ENCODE measurements around the gene VARS1. TPM values are rescaled to one million over a fixed set of nuclear protein-coding genes. Genes with fewer than 3 reads are reported as not detected.
"Not testable (repeated sequence)": the region's sequence is repeated elsewhere in the genome, so short reads cannot be mapped to it uniquely, and the experiment has no call there.

Gene VARS1
- total RNA-seq, 2 experiments from 2014 or later = 147 to 169 TPM

- peaks cover 12% of the 10 kb centered on the region for H3K36me3 Mint-ChIP-seq (ENCODE audit: low read depth)
- H3K4me1 Mint-ChIP-seq = peaks cover 44% of the 10 kb centered on the region
- no peak for ATAC-seq
- POLR2A ChIA-PET = interaction anchor here (0.7 to 1.5 kb wide), 5 partner anchors 14 to 1156 kb away, joined by 3 to 9 read pairs (median 3); partner anchors contain the start of gene HSPA1B
- peak overlapping the region; percentile 94 for H3K27ac Mint-ChIP-seq
- CTCF ChIA-PET = interaction anchor here (0.6 to 2.6 kb wide), 7 partner anchors 9 to 73 kb away, joined by 3 to 12 read pairs (median 3); partner anchors contain the start of genes HSPA1B, MSH5 and VARS1
- H3K27me3 Mint-ChIP-seq = no peaks in the 10 kb centered on the region
- DNase-seq = no peak
- no peaks in the 10 kb centered on the region for H3K9me3 Mint-ChIP-seq (ENCODE audit: low read depth)
- intact Hi-C loops (cut with DNase I, micrococcal nuclease) = loop anchor here (2.0 to 5.0 kb wide), 4 partner anchors 13 to 271 kb away; partner anchors contain the start of genes DDX39B (in 1 of the 2), HSPA1B (in 1 of the 2) and LTA (in 1 of the 2)
- H3K4me3 Mint-ChIP-seq = peak overlapping the region; percentile 72
Measured at GRCh38 chr6:31813465-31813849, 17.9 kb upstream of the VARS1 start.

DNA sequence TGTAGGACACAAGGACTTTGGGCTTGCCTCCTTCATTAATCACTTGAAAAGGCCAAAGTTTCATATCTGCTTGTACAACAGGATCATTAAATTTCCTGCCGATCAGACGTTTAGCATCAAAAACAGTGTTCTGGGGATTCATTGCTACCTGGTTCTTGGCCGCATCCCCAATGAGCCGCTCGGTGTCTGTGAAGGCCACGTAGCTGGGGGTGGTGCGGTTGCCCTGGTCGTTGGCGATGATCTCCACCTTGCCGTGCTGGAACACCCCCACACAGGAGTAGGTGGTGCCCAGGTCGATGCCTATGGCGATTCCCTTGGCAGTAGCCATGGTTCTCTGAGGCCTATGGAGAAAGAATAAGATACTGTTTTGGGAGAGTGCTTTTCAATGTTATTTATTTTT is 16.1 kb upstream of the VARS1 start:
- Mint-ChIP-seq H3K9me3 (ENCODE audit: low read depth) (no peaks in the 10 kb centered on the region), H3K4me3 (peak overlapping the region; percentile 72), H3K27me3 (no peaks in the 10 kb centered on the region), H3K27ac (peak overlapping the region; percentile 94), H3K36me3 (ENCODE audit: low read depth) (peaks cover 11% of the 10 kb centered on the region), H3K4me1 (peaks cover 36% of the 10 kb centered on the region)
- no peak for ATAC-seq
- ChIA-PET CTCF (interaction anchor here (0.5 to 1.7 kb wide), 8 partner anchors 9 to 1747 kb away, joined by 3 to 4 read pairs (median 4); partner anchors contain the start of genes HSPA1B, LTB and NCR3), POLR2A (no interaction called here)
- intact Hi-C loops (cut with DNase I, micrococcal nuclease) = loop anchor here (2.0 to 5.0 kb wide), 4 partner anchors 15 to 269 kb away; partner anchors contain the start of genes DDX39B (in 1 of the 2), HSPA1B (in 1 of the 2) and LTA (in 1 of the 2)
- no peak for DNase-seq

- CTCF ChIA-PET; DNase-seq; H3K27ac Mint-ChIP-seq; H3K4me3 Mint-ChIP-seq; H3K9me3 Mint-ChIP-seq (ENCODE audit: low read depth); ATAC-seq; H3K27me3 Mint-ChIP-seq; POLR2A ChIA-PET: not testable (repeated sequence)
- H3K4me1 Mint-ChIP-seq = peaks cover 37% of the 10 kb centered on the region
- H3K36me3 Mint-ChIP-seq (ENCODE audit: low read depth) = peaks cover 20% of the 10 kb centered on the region
- intact Hi-C loops (cut with DNase I, micrococcal nuclease) = loop anchor here in 1 of 2 experiments (10.0 kb wide), 1 partner anchor 1484 kb away; the partner anchor contains the start of gene TRIM39
Measured at GRCh38 chr6:31808599-31808998, 13.0 kb upstream of the VARS1 start.

- Mint-ChIP-seq H3K36me3 (ENCODE audit: low read depth) (peaks cover 29% of the 10 kb centered on the region), H3K4me3 (peak within 1 kb of the TSS; percentile 91)
- intact Hi-C loops (cut with DNase I, micrococcal nuclease) = loop anchor here (1.0 to 10.0 kb wide), 5 partner anchors 9 to 1482 kb away; partner anchors contain the start of genes HSPA1B (in 1 of the 2), TRIM39 (in 1 of the 2) and VARS1 (in 1 of the 2)
Measured at GRCh38 chr6:31806470-31807272, 11.1 kb upstream of the VARS1 start, which contains the start of gene LSM2. TSS of gene LSM2 (minus strand) at chr6:31806966. CDS start at chr6:31806757, 209 bp downstream.

GRCh38 chr6:31805939-31806469 is 10.5 kb upstream of the VARS1 start:
- peak overlapping the region; percentile 94 for H3K27ac Mint-ChIP-seq
- CTCF ChIA-PET = interaction anchor here (0.8 to 2.5 kb wide), 11 partner anchors 10 to 152 kb away, joined by 4 to 23 read pairs (median 6); partner anchors contain the start of genes C6orf47, MSH5 and VARS1
- peak; percentile 20 for ATAC-seq

More at GRCh38 chr6:31806470-31807272, 11.1 kb upstream of the VARS1 start, which contains the start of gene LSM2:
- peak; percentile 99 for DNase-seq
- peaks cover 22% of the 10 kb centered on the region for H3K4me1 Mint-ChIP-seq
- POLR2A ChIA-PET = interaction anchor here (0.6 to 2.2 kb wide), 13 partner anchors 11 to 265 kb away, joined by 3 to 20 read pairs (median 3); partner anchors contain the start of genes ABHD16A, DDX39B, GPANK1 and HSPA1B
- H3K27ac Mint-ChIP-seq = peak within 1 kb of the TSS; percentile 94
- no peaks in the 10 kb centered on the region for H3K27me3 Mint-ChIP-seq
- ATAC-seq = peak; percentile 99
- CTCF ChIA-PET = interaction anchor here (0.6 to 2.5 kb wide), 18 partner anchors 7 to 649 kb away, joined by 3 to 23 read pairs (median 4); partner anchors contain the start of genes C6orf47, CCHCR1, MSH5 and VARS1
- no peaks in the 10 kb centered on the region for H3K9me3 Mint-ChIP-seq (ENCODE audit: low read depth)

DNA sequence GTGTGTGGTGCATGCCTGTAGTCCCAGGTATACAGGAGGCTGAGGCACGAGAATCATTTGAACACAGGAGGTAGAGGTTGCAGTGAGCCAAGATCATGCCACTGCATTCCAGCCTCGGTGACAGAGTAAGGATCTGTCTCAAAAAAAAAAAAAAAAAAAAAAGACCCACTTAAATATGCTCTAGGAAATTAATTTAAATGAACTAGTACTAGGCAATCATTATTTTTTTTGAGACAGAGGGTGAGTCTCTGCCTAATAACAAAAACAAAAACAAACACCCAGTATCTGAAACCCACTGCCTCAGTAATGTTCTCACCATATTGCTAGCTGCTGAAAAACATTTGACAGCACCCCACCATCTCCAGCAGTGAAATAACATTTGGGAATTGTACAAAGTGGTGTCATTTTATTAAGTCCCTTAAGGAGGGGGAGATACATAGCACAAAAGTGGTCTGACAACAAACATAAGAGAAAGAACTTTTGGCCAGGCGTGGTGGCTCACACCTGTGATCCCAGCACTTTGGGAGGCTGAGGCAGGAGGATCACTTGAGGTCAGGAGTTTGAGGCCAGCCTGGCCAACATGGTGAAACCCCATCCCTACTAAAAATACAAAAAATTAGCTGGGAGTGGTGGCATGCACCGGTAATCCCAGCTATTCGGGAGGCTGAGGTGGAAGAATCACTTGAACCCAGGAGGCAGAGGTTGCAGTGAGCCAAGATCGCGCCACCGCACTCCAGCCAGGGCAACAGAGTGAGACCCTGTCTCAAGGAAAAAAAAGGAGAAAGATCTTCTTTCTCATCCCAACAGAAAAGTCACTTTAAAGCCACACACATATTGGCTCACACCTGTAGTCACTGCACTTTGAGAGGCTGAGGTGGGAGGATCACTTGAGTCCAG is 5.7 kb upstream of the VARS1 start:
- DNase-seq; H3K4me3 Mint-ChIP-seq; H3K27me3 Mint-ChIP-seq; H3K27ac Mint-ChIP-seq; POLR2A ChIA-PET; H3K9me3 Mint-ChIP-seq (ENCODE audit: low read depth); ATAC-seq: not testable (repeated sequence)
- peaks cover 32% of the 10 kb centered on the region for H3K4me1 Mint-ChIP-seq
- intact Hi-C loops (cut with DNase I, micrococcal nuclease) = loop anchor here in 1 of 2 experiments (10.0 kb wide), 1 partner anchor 1476 kb away; the partner anchor contains the start of gene TRIM39
- CTCF ChIA-PET = interaction anchor here (1.0 to 1.1 kb wide), 2 partner anchors 10 to 32 kb away, joined by 3 to 4 read pairs; no protein-coding TSS in a partner anchor
- peaks cover 29% of the 10 kb centered on the region for H3K36me3 Mint-ChIP-seq (ENCODE audit: low read depth)

More at GRCh38 chr6:31805939-31806469, 10.5 kb upstream of the VARS1 start:
- Mint-ChIP-seq H3K36me3 (ENCODE audit: low read depth) (peaks cover 29% of the 10 kb centered on the region), H3K4me3 (peak overlapping the region; percentile 91), H3K4me1 (peaks cover 16% of the 10 kb centered on the region), H3K9me3 (ENCODE audit: low read depth) (no peaks in the 10 kb centered on the region), H3K27me3 (no peaks in the 10 kb centered on the region)
- intact Hi-C loops (cut with DNase I, micrococcal nuclease) = loop anchor here (1.0 to 10.0 kb wide), 5 partner anchors 9 to 1481 kb away; partner anchors contain the start of genes HSPA1B (in 1 of the 2), TRIM39 (in 1 of the 2) and VARS1 (in 1 of the 2)
- DNase-seq = peak; percentile 34
- POLR2A ChIA-PET = interaction anchor here (0.6 to 2.2 kb wide), 8 partner anchors 10 to 141 kb away, joined by 3 to 20 read pairs (median 4); partner anchors contain the start of genes GPANK1 and HSPA1B

DNA sequence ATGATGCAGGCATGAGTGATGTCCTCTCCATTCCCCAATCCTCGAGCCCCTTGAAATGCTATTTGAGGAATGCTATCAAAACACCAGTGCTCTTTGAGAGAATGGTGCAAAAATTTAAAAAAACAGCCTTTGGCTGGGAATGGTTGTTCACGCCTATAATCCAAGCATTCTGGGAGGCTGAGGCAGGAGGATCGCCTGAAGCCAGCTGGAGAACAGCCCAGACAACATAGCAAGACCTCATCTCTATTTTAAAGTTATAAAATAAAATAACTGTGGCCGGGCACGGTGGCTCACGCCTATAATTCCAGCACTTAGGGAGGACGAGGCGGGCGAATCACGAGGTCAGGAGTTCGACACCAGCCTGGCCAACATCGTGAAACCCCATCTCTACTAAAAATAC is 4.2 kb upstream of the VARS1 start:
- ATAC-seq (no peak), DNase-seq (no peak)
- POLR2A ChIA-PET = no interaction called here
- no peaks in the 10 kb centered on the region for H3K9me3 Mint-ChIP-seq (ENCODE audit: low read depth)
- no peak overlapping the region for H3K27ac Mint-ChIP-seq
- H3K36me3 Mint-ChIP-seq (ENCODE audit: low read depth) = peaks cover 25% of the 10 kb centered on the region
- intact Hi-C loops (cut with DNase I, micrococcal nuclease) = loop anchor here in 1 of 2 experiments (10.0 kb wide), 1 partner anchor 1475 kb away; the partner anchor contains the start of gene TRIM39
- no peak overlapping the region for H3K4me3 Mint-ChIP-seq
- no peaks in the 10 kb centered on the region for H3K27me3 Mint-ChIP-seq
- peaks cover 30% of the 10 kb centered on the region for H3K4me1 Mint-ChIP-seq
- CTCF ChIA-PET = interaction anchor here (0.6 to 1.5 kb wide), 5 partner anchors 8 to 138 kb away, joined by 3 to 4 read pairs (median 4); no protein-coding TSS in a partner anchor

DNA sequence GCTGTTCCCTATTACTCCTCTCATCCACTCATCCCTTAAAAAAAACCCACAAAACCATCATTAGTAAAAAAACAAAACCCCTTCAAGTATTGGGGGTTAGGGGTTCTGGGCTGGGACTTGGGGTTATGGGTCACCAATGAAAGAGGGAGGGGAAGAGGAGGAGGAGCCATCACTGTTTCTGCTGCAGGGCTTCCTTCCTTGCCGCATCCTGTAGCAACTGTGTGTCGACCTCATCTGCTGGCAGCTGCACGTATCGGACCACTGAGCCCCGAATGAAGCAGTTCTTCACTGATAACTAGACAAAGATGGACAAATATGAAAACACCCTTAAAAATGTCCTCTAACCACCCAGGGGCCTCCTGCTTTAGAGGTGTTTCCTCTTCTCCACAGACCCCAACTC is 2.0 kb upstream of the VARS1 start:
- peaks cover 38% of the 10 kb centered on the region for H3K4me1 Mint-ChIP-seq
- H3K4me3 Mint-ChIP-seq = no peak overlapping the region
- H3K27me3 Mint-ChIP-seq = no peaks in the 10 kb centered on the region
- ChIA-PET POLR2A (interaction anchor here (0.5 to 0.6 kb wide), 2 partner anchors 33 to 211 kb away, joined by 3 to 5 read pairs; no protein-coding TSS in a partner anchor), CTCF (interaction anchor here (1.6 kb wide), 1 partner anchor 32 kb away, joined by 4 read pairs; no protein-coding TSS in a partner anchor)
- DNase-seq = peak; percentile 51
- peak; percentile 17 for ATAC-seq
- peak overlapping the region; percentile 86 for H3K27ac Mint-ChIP-seq
- peaks cover 31% of the 10 kb centered on the region for H3K36me3 Mint-ChIP-seq (ENCODE audit: low read depth)
- H3K9me3 Mint-ChIP-seq (ENCODE audit: low read depth) = no peaks in the 10 kb centered on the region
- intact Hi-C loops (cut with DNase I, micrococcal nuclease) = loop anchor here (1.0 to 2.0 kb wide), 2 partner anchors 9 to 15 kb away; partner anchors contain the start of gene LSM2 (in 1 of the 2)

DNA sequence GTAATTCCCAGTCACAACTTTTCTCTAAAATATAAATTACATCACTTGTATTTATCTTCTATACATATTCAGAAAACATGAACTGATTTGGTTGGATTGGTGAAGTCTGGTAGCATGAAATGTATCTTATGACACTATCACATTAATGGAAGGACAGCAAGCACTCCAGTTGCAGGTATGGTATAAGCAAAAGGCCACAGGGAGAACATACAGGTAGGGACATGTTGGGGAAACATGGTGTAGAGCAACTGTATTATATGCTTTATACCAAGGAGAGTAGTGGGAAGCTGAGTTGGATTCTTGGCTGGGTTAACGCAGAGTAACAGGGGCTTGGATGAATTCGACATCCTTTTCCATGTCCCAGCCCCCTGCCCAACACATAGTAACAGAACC is 1.4 kb upstream of the VARS1 start:
- Mint-ChIP-seq H3K27ac (peak overlapping the region; percentile 40), H3K36me3 (ENCODE audit: low read depth) (peaks cover 31% of the 10 kb centered on the region), H3K4me1 (peaks cover 43% of the 10 kb centered on the region), H3K27me3 (no peaks in the 10 kb centered on the region), H3K4me3 (no peak overlapping the region), H3K9me3 (ENCODE audit: low read depth) (no peaks in the 10 kb centered on the region)
- DNase-seq = no peak
- ChIA-PET CTCF (interaction anchor here (1.2 to 2.1 kb wide), 5 partner anchors 9 to 31 kb away, joined by 5 to 15 read pairs (median 6); partner anchors contain the start of genes HSPA1B and LSM2), POLR2A (interaction anchor here (0.6 kb wide), 2 partner anchors 34 to 178 kb away, joined by 3 to 5 read pairs; no protein-coding TSS in a partner anchor)
- intact Hi-C loops (cut with DNase I, micrococcal nuclease) = loop anchor here (1.0 to 2.0 kb wide), 2 partner anchors 9 to 16 kb away; partner anchors contain the start of gene LSM2 (in 1 of the 2)
- no peak for ATAC-seq
